A673 (cell line): Measurements from ENCODE around the gene NINJ2. TPM values are rescaled to one million over a fixed set of nuclear protein-coding genes. Genes with fewer than 3 reads are reported as not detected.
"Not testable (repeated sequence)": the region's sequence is repeated elsewhere in the genome, so short reads cannot be mapped to it uniquely, and the experiment has no call there.

Experiments
- BruUV-seq: library from RNA; stranded (reverse); fragments of 400-500 nt; replicated peaks from 2 replicates; lab custom pipeline; 2021; lab: Mats Ljungman, UMichigan
- CTCF ChIA-PET: fragments of 300-600 bp; sonication (Branson Sonifier 250); formaldehyde crosslinking; loops from one replicate; lab custom pipeline; 2022; ENCODE audit warnings: antibody characterized with exemption; lab: Charles Lee
- POLR2A ChIA-PET: fragments of 300-600 bp; sonication (Branson Sonifier 250); formaldehyde crosslinking; loops from one replicate; lab custom pipeline; 2022; ENCODE audit warnings: antibody characterized with exemption; ENCODE audit not compliant: low non-redundant PET; lab: Charles Lee
- DNase-seq: peaks from one replicate; pipeline ENCODE4 v3.0.0-alpha.2; 2015; ENCODE audit warnings: low spot score
- H3K27ac ChIP-seq: fragments of 200-600 bp; sonication (generic); 2 replicates; pipeline ENCODE4 v1.5.1; 2016; ENCODE audit warnings: mixed run types, low read depth, mild to moderate bottlenecking, mixed read lengths, antibody characterized with exemption, low read length; ENCODE audit not compliant: poor library complexity, severe bottlenecking
- H3K27me3 ChIP-seq: fragments of 200-600 bp; sonication (generic); replicated peaks from 2 replicates; pipeline ENCODE4 v1.6.1; 2017; ENCODE audit warnings: mixed run types, low read depth, mild to moderate bottlenecking, mixed read lengths, antibody characterized with exemption, low read length; ENCODE audit not compliant: insufficient read depth, poor library complexity
- H3K36me3 ChIP-seq: fragments of 200-600 bp; sonication (generic); 2 replicates; pipeline ENCODE4 v1.6.1; 2016; ENCODE audit warnings: mixed run types, mild to moderate bottlenecking, mixed read lengths, antibody characterized with exemption, low read length; ENCODE audit not compliant: insufficient read depth, poor library complexity, severe bottlenecking
- H3K4me1 ChIP-seq: fragments of 200-600 bp; sonication (generic); 2 replicates; pipeline ENCODE4 v1.6.1; 2017; ENCODE audit warnings: mixed run types, mild to moderate bottlenecking, mixed read lengths, antibody characterized with exemption, low read length; ENCODE audit not compliant: insufficient read depth, poor library complexity, severe bottlenecking
- H3K4me3 ChIP-seq: fragments of 200-600 bp; sonication (generic); 2 replicates; pipeline ENCODE4 v1.5.1; 2016; ENCODE audit warnings: low read depth, mixed run types, mild to moderate bottlenecking, mixed read lengths, low read length; ENCODE audit not compliant: poor library complexity, severe bottlenecking
- H3K9me3 ChIP-seq: fragments of 200-600 bp; sonication (generic); 2 replicates; pipeline ENCODE4 v1.6.1; 2016; ENCODE audit warnings: mixed run types, low read depth, mild to moderate bottlenecking, mixed read lengths, antibody characterized with exemption, low read length; ENCODE audit not compliant: poor library complexity, severe bottlenecking
- EZH2 ChIP-seq: fragments of 200-600 bp; sonication (generic); IDR thresholded peaks from 2 replicates; pipeline ENCODE4 v1.6.1; 2017; ENCODE audit warnings: borderline replicate concordance, low read depth, mild to moderate bottlenecking, mixed read lengths, antibody characterized with exemption, low read length; ENCODE audit not compliant: poor library complexity, severe bottlenecking
- intact Hi-C: fragments of 100-400 bp; cut with micrococcal nuclease; formaldehyde crosslinking; loops from one replicate; pipeline ENCODE4 v1.10.0; 2022; ENCODE audit not compliant: unreplicated experiment
- total RNA-seq: library from RNA; stranded (reverse); gene quantifications from 2 replicates; pipeline ENCODE4 v1.2.3, GENCODE V29; 2021
- TF ChIP-seq, protein P1 (sequence below): fragments of 300-800, 200-600 bp; sonication (generic); conservative IDR thresholded peaks from 2 replicates; pipeline ENCODE4 v1.5.1; 2017; ENCODE audit warnings: low read depth, mild to moderate bottlenecking, antibody characterized with exemption, low read length, moderate library complexity, mixed read lengths

The NINJ2 gene
- total RNA-seq, 1 experiment from 2014 or later = not detected

DNA sequence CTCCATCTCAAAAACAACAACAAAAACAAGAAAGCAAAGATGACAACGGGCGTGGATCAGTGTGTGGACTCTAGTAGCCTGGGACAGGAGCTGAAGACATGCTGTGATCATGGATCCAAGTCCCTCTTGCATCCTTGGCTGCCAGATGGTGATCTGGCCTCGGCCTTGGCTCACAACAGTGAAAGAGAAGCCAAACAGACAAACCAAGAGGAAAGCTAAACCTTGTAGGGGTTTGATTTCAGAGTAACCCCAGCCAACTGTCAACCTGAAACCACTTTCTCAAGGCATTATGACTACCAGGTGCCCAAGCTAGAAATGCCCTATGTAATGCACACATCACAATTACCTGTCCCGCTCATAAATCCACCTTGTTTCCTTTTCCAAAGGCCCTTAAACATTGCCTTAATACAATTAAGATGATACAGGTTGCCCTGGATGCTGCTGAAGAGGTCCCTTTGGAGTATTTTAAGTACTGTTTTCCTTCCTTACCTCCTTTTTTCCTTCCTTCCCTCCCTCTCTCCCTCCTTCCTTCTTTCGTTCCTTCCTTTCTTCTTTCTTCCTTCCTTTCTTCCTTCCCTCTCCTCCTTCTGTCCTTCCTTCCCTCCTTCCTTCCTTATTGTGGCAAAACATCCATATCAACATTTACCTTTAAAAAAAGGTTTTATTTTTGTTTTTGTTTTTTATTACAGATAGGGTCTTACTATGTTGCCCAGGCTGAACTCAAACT is 41.4 kb upstream of the NINJ2 start:
- ChIA-PET POLR2A (no interaction called here), CTCF (no interaction called here)
- Histone ChIP-seq H3K4me3 (no peak overlapping the region), H3K27me3 (no peaks in the 10 kb centered on the region), H3K9me3 (no peaks in the 10 kb centered on the region), H3K27ac (no peak overlapping the region), H3K36me3 (no peaks in the 10 kb centered on the region), H3K4me1 (no peaks in the 10 kb centered on the region)
- intact Hi-C loops = no loop called here
- BruUV-seq = no TSS peak
- no peak for DNase-seq
- TF ChIP-seq, protein P1, sequence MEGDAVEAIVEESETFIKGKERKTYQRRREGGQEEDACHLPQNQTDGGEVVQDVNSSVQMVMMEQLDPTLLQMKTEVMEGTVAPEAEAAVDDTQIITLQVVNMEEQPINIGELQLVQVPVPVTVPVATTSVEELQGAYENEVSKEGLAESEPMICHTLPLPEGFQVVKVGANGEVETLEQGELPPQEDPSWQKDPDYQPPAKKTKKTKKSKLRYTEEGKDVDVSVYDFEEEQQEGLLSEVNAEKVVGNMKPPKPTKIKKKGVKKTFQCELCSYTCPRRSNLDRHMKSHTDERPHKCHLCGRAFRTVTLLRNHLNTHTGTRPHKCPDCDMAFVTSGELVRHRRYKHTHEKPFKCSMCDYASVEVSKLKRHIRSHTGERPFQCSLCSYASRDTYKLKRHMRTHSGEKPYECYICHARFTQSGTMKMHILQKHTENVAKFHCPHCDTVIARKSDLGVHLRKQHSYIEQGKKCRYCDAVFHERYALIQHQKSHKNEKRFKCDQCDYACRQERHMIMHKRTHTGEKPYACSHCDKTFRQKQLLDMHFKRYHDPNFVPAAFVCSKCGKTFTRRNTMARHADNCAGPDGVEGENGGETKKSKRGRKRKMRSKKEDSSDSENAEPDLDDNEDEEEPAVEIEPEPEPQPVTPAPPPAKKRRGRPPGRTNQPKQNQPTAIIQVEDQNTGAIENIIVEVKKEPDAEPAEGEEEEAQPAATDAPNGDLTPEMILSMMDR = no peak
- no peak for TF ChIP-seq EZH2

DNA sequence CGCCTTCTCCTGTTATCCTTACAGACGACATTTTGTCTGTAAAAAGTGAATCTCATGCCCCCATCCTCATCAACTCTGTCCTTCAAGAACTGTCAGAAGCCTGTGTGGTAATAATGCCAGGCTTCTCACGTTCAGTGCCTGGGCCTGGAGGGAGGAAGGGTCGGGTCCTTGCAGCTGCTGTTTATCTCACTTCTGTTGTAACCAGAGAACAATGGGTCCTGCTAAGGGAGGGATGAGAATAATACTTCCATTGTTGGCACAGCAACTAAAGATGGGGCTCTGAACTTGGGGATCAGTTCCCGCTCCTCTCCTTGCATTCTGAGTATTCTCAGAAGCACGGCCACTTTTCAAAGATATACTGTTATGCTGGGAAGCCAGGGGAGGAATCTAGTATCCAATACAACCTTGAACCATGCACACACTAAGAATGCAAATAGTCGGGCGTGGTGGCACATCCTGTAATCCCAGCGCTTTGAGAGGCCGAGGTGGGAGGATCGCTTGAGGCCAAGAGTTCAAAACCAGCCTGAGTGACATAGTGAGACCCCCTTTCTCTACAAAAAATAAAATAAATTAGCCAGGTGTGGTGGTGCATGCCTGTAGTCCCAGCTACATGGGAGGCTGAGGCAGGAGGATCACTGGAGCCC is 38.8 kb upstream of the NINJ2 start:
- H3K27ac ChIP-seq = no peak overlapping the region
- no peaks in the 10 kb centered on the region for H3K36me3 ChIP-seq
- ChIA-PET POLR2A (no interaction called here), CTCF (no interaction called here)
- H3K9me3 ChIP-seq = peaks cover 9% of the 10 kb centered on the region
- no peaks in the 10 kb centered on the region for H3K27me3 ChIP-seq
- H3K4me1 ChIP-seq = no peaks in the 10 kb centered on the region
- no TSS peak for BruUV-seq
- TF ChIP-seq EZH2 = no peak
- TF ChIP-seq, protein P1 = no peak
- DNase-seq = no peak
- H3K4me3 ChIP-seq = no peak overlapping the region
- intact Hi-C loops = no loop called here

DNA sequence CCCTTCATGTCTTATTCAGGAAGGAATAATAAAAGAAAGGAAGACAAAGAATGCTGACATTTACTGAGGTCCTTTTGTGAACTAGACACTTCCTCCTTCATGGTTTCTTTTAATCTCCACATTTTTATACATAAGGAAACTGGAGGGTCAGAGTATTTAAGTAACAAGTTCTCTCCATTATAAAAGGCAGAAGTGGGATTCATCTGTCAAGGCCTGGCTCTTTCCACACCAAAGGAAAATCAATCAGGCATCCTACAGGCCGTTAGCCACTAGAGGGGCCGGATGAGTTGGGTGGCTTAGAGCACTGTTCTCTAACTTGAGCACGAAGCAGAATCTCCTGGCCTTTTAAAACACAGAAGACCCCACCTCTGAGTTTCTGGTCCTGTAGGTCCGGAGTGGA is 36.8 kb upstream of the NINJ2 start:
- ChIA-PET CTCF (no interaction called here), POLR2A (no interaction called here)
- Histone ChIP-seq H3K4me3 (no peak overlapping the region), H3K9me3 (peaks cover 9% of the 10 kb centered on the region), H3K36me3 (no peaks in the 10 kb centered on the region), H3K27me3 (no peaks in the 10 kb centered on the region), H3K27ac (no peak overlapping the region), H3K4me1 (no peaks in the 10 kb centered on the region)
- TF ChIP-seq, protein P1 = no peak
- TF ChIP-seq EZH2 = no peak
- DNase-seq = no peak
- intact Hi-C loops = no loop called here
- BruUV-seq = no TSS peak

DNA sequence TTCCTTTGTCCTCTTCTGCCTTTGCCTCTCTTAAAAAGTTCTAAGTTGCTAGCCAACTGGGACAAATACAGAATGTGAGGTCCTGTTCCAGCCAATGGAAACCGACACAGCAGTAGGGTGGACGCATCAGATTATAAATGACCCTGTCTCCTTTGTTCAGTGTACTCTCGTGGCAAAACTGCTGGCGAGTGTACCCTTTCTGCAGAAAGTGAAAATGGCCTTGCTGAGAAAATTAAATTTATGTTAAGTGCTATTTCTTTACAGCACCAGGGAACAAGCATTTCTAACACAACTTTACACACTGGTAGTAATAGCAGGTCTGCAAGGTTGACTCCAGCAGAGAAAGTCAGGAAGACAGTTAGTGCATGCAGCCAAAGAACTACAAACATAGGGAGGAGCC is 35.0 kb upstream of the NINJ2 start:
- H3K27ac ChIP-seq, H3K36me3 ChIP-seq, H3K4me3 ChIP-seq, BruUV-seq, H3K9me3 ChIP-seq, intact Hi-C loops, DNase-seq, H3K4me1 ChIP-seq, H3K27me3 ChIP-seq, CTCF ChIA-PET: not testable (repeated sequence)
- POLR2A ChIA-PET = interaction anchor here (0.6 kb wide), 1 partner anchor 78 kb away, joined by 3 read pairs; no protein-coding TSS in a partner anchor
